HG03064 (cell line): ENCODE data around the gene CALHM2.
"Not testable (repeated sequence)": the region's sequence is repeated elsewhere in the genome, so short reads cannot be mapped to it uniquely, and the experiment has no call there.

ENCODE experiments used
- ATAC-seq: cut with Tn5 transposase; IDR thresholded peaks from one replicate; pipeline ENCODE4 v1.9.1; 2021; ENCODE audit warnings: low read depth; ENCODE audit not compliant: unreplicated experiment

Gene CALHM2

DNA sequence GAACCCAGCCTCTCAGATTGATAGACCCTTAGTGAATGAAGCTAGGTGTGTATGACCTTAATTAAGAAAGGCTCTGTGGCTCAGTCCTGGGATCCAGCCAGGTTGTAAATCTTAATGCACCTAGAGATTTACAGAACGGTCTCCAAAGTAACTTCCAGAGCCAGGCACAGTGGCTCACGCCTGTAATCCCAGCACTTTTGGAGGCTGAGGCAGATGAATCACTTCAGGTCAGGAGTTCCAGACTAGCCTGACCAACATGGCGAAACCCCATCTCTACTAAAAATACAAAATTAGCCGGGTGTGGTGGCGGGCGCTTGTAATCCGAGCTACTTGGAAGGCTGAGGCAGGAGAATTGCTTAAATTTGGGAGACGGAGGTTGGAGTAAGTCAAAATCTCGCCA is 24.3 kb downstream of the CALHM2 start:
- no peak for ATAC-seq

GRCh38 chr10:103423748-103424147 is 28.4 kb downstream of the CALHM2 start:
- ATAC-seq = no peak

DNA sequence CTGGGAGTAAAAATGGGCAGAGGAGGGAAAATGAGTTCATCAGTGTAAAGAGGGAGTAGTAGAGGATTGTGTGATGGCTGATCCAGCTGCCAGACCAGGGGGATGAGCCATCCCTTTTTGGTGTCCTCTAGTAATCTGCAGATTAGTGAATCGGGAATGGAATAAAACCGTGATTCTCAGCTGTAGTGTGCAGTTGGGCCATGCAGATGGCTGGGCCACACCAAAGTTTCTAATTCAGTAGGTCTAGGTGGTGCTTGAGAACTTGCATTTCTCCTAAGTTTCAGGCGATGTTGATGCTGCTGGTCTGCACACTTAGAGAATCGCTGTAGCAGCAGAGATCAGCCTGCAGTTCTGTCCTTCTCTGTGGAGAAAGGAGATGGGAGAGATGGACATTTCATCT is 33.1 kb downstream of the CALHM2 start:
- ATAC-seq = no peak

DNA sequence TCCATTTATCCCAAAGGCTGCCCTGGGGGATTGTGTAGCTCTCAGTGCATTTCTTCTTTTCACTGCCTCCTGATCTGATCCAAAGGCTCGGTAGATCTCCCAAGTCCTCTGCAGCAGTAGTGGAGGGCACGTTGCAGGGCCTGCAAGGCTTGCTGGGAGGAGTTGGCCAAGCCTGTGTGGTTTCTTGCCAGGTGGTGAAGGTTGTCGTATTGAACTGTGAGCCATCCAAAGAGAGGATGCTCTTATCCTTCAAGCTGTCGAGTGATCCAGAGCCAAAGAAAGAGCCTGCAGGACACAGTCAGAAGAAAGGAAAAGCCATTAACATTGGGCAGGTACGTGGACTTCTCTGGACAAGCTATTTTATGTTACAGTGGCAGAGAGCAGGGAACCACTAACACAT is 34.6 kb downstream of the CALHM2 start:
- no peak for ATAC-seq

GRCh38 chr10:103417148-103417469 is 35.1 kb downstream of the CALHM2 start:
- ATAC-seq = not testable (repeated sequence)

DNA sequence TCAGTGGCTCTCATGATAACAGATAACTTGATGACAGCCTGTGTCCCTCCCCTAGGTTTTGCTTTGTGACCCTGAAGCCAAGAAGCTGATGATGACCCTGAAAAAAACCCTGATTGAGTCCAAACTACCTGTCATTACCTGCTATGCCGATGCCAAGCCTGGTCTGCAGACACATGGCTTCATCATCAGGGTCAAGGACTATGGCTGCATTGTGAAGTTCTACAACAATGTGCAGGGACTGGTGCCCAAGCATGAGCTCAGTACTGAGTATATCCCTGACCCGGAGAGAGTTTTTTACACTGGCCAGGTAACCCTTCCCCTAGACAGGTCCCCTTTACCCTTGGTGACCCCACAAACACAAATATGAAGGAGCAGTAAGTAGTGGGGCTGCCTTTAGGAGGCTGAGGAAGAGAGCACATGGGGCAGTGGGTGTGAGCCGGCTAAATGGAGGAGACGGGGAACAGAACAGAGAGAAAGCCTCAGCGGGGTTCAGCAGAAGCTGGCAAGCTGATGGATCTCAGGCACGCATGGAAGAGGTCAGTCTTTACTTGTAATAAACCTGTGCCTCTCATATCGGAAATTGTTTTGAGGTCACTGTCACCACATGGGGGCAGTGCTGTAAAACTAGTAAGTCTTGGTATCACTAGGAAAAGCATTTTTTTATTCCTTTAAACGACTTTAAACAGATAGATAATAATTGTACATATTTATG is 35.6 kb downstream of the CALHM2 start:
- ATAC-seq = no peak

GRCh38 chr10:103415581-103415980 is 36.6 kb downstream of the CALHM2 start:
- no peak for ATAC-seq

GRCh38 chr10:103413564-103413963 is 38.6 kb downstream of the CALHM2 start:
- no peak for ATAC-seq

DNA sequence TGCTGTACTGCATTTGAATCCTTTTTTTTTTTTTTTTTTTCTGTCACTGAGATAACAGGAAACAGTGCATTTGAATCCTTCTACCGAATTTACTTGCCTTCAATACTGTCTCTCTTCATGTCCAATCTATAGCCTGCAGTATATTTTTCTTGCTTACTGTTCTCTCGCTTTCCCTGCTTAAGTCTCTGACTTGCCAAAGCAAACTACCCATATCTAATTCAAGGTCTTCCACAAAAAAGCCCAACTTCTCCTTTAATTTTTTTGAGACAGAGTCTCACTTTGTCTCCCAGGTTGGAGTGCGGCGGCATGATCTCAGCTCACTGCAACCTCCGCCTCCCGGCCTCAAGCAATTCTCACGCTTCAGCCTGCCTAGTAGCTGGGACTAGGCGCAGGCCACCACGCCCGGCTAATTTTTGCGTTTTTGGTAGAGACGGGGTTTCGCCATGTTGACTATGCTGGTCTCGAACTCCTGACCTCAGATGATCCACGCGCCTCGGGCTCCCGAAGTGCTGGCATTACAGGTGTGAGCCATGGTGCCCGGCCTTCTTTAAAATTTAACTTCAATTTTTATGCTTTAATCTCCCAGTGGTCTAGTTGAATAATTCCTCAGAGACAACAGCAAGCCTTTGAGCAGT is 54.9 kb downstream of the CALHM2 start:
- ATAC-seq = no peak

DNA sequence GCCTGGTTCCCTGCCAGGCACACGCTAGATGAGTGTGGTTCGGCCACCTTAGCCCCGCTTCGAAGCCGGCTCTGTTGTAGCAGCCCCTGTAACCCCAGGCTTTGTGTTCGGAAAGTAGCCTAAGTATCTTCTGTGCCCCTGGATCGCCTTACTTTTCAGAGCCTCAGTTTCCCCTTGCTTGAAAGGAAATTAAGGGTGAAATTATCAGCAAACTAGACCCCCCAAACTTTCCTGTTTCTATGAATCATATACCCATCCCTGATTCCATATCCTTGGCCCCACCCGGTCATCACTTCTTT is 55.4 kb downstream of the CALHM2 start:
- ATAC-seq = no peak
